Measurements from ENCODE around the gene NTM. TPM values are rescaled to one million over a fixed set of nuclear protein-coding genes. Genes with fewer than 3 reads are reported as not detected.

The NTM gene
- total RNA-seq, 1 experiment from 2014 or later, result not detected

GRCh38 chr11:131668500-131669400 is 298.3 kb downstream of the NTM start:
- H3K27me3 ChIP-seq (ENCODE audit: insufficient read depth, low read length), result no peaks in the 10 kb centered on the region
- no peak overlapping the region for H3K9ac ChIP-seq (ENCODE audit: low read length)
- no peaks in the 10 kb centered on the region for H3K9me3 ChIP-seq (ENCODE audit: control insufficient read depth in 1 of 2, insufficient read depth in 1 of 2, low read depth in 1 of 2, low read length in 2 of 2)
- peak; percentile 74 for ATAC-seq
- H3K4me1 ChIP-seq (ENCODE audit: control insufficient read depth in 1 of 2, insufficient read depth in 2 of 2, low read length in 2 of 2), result no peaks in the 10 kb centered on the region
- BruUV-seq (replicated peaks), result no TSS peak
- RAD21 ChIA-PET (ENCODE audit: low non-redundant PET in 1 of 2, low total read pairs in 2 of 2, uncharacterized antibody in 2 of 2, unreplicated experiment in 2 of 2), result no interaction called here
- H3K36me3 ChIP-seq (ENCODE audit: control insufficient read depth in 1 of 2, insufficient read depth in 2 of 2, low read length in 2 of 2), result no peaks in the 10 kb centered on the region
- H2AFZ ChIP-seq (ENCODE audit: low read depth, low read length, poor library complexity, severe bottlenecking), result no peak overlapping the region
- TF ChIP-seq, protein P1, sequence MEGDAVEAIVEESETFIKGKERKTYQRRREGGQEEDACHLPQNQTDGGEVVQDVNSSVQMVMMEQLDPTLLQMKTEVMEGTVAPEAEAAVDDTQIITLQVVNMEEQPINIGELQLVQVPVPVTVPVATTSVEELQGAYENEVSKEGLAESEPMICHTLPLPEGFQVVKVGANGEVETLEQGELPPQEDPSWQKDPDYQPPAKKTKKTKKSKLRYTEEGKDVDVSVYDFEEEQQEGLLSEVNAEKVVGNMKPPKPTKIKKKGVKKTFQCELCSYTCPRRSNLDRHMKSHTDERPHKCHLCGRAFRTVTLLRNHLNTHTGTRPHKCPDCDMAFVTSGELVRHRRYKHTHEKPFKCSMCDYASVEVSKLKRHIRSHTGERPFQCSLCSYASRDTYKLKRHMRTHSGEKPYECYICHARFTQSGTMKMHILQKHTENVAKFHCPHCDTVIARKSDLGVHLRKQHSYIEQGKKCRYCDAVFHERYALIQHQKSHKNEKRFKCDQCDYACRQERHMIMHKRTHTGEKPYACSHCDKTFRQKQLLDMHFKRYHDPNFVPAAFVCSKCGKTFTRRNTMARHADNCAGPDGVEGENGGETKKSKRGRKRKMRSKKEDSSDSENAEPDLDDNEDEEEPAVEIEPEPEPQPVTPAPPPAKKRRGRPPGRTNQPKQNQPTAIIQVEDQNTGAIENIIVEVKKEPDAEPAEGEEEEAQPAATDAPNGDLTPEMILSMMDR (IDR thresholded peaks at IDR 0.05 in 2 of 3, conservative IDR thresholded peaks at IDR 0.05 in 1 of 3; ENCODE audit: borderline replicate concordance in 1 of 3, insufficient read depth in 1 of 3, low read depth in 2 of 3, low read length in 2 of 3), result peak in 2 of 3 experiments; percentile 51 to 64; a peak in 4 of 6 replicates
- TF ChIP-seq ZBTB33 (IDR thresholded peaks at IDR 0.05; ENCODE audit: extremely low read depth, insufficient replicate concordance, low read length), result no peak
- H4K20me1 ChIP-seq (ENCODE audit: insufficient read depth), result no peaks in the 10 kb centered on the region
- DNase-seq (ENCODE audit: low read depth, low spot score), result peak; percentile 6
- H3K4me3 ChIP-seq (replicated peaks in 1 of 2; ENCODE audit: low read depth in 1 of 2, low read length in 2 of 2), result no peak overlapping the region
- no peaks in the 10 kb centered on the region for H3K79me2 ChIP-seq (ENCODE audit: insufficient read depth, low read length)
- no peak overlapping the region for H3K4me2 ChIP-seq (ENCODE audit: low read length)
- H3K9me2 ChIP-seq (ENCODE audit: insufficient read depth), result no peaks in the 10 kb centered on the region
- CTCF ChIA-PET, result no interaction called here
- intact Hi-C loops (cut with micrococcal nuclease), result no loop called here
- POLR2A ChIA-PET, result no interaction called here
- no peak overlapping the region for H3K27ac ChIP-seq (ENCODE audit: low read depth, low read length)

Measured in HCT116 (cell line).